Activated gamma-delta T cell treated with anti-CD3 and anti-CD28 coated beads, Interleukin-2, amount 50 U/mL, for 16 hours (primary cell): ENCODE results near the gene SMC1B.
"Not testable (repeated sequence)": the region's sequence is repeated elsewhere in the genome, so short reads cannot be mapped to it uniquely, and the experiment has no call there.

Experiments
- DNase-seq: peaks from one replicate; pipeline ENCODE4 v3.0.0-alpha.2; 2020; ENCODE audit warnings: low read depth

The SMC1B gene

GRCh38 chr22:45349916-45350315 is 63.5 kb downstream of the SMC1B start:
- DNase-seq, result no peak

GRCh38 chr22:45344334-45344733 is 69.1 kb downstream of the SMC1B start:
- DNase-seq, result no peak

- no peak for DNase-seq
Measured at GRCh38 chr22:45343143-45343542, 70.3 kb downstream of the SMC1B start.

GRCh38 chr22:45341498-45341897 is 71.9 kb downstream of the SMC1B start:
- no peak for DNase-seq

- no peak for DNase-seq
Measured at GRCh38 chr22:45340323-45340722, 73.1 kb downstream of the SMC1B start.

- no peak for DNase-seq
Measured at GRCh38 chr22:45338795-45339194, 74.6 kb downstream of the SMC1B start.

- no peak for DNase-seq
Measured at GRCh38 chr22:45337536-45337935, 75.9 kb downstream of the SMC1B start.

- DNase-seq, result no peak
Measured at GRCh38 chr22:45336971-45337431, 76.4 kb downstream of the SMC1B start.

GRCh38 chr22:45335854-45336522 is 77.4 kb downstream of the SMC1B start:
- no peak for DNase-seq

GRCh38 chr22:45335021-45335818 is 78.2 kb downstream of the SMC1B start:
- no peak for DNase-seq

GRCh38 chr22:45334528-45334927 is 78.9 kb downstream of the SMC1B start:
- no peak for DNase-seq

GRCh38 chr22:45334068-45334467 is 79.3 kb downstream of the SMC1B start:
- no peak for DNase-seq

GRCh38 chr22:45332001-45332400 is 81.4 kb downstream of the SMC1B start:
- no peak for DNase-seq

GRCh38 chr22:45331486-45331885 is 81.9 kb downstream of the SMC1B start:
- DNase-seq, result no peak

GRCh38 chr22:45330548-45330947 is 82.9 kb downstream of the SMC1B start:
- no peak for DNase-seq

GRCh38 chr22:45329530-45329936 is 83.9 kb downstream of the SMC1B start:
- no peak for DNase-seq

GRCh38 chr22:45328822-45329529 is 84.4 kb downstream of the SMC1B start:
- DNase-seq, result no peak

GRCh38 chr22:45328261-45328660 is 85.1 kb downstream of the SMC1B start:
- not testable (repeated sequence) for DNase-seq

GRCh38 chr22:45324311-45324711 is 89.1 kb downstream of the SMC1B start:
- DNase-seq, result no peak

GRCh38 chr22:45323695-45324094 is 89.7 kb downstream of the SMC1B start:
- no peak for DNase-seq

- DNase-seq, result no peak
Measured at GRCh38 chr22:45322873-45323525, 90.4 kb downstream of the SMC1B start.

GRCh38 chr22:45321827-45322226 is 91.6 kb downstream of the SMC1B start:
- DNase-seq, result no peak
